HG03565 (cell line): ENCODE results near the gene RAP1GAP.
"Not testable (repeated sequence)": the region's sequence is repeated elsewhere in the genome, so short reads cannot be mapped to it uniquely, and the experiment has no call there.

Experiments used
- ATAC-seq: cut with Tn5 transposase; IDR thresholded peaks from one replicate; pipeline ENCODE4 v1.9.1; 2021; ENCODE audit warnings: mild to moderate bottlenecking, moderate library complexity; ENCODE audit not compliant: unreplicated experiment

Gene RAP1GAP

DNA sequence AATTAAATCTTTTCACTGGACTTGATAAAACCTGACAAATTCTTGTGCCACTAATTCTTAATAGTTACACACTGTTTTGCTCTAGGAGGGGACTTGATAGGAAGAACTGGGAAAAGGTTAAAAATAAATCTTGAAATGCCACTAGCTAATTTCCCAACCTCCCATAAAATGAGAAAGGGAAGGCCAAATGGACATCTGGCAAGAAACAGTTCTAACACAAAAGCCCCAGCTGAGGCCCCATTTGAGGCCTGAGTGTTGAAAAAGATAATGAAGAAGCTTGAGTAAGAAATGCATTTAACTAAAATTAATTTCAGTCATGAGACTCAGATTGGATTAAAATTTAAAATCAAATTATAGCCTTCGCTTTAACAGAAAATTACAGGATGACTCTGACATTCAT is 11.2 kb upstream of the RAP1GAP start:
- ATAC-seq = no peak

GRCh38 chr1:21677168-21677567 is 8.0 kb upstream of the RAP1GAP start:
- no peak for ATAC-seq

- no peak for ATAC-seq
These were observed 5.8 kb upstream of the RAP1GAP start for GRCh38 chr1:21674957-21675356.

GRCh38 chr1:21673853-21674252 is 4.7 kb upstream of the RAP1GAP start:
- ATAC-seq = not testable (repeated sequence)

- ATAC-seq = no peak
These were observed 4.2 kb upstream of the RAP1GAP start for GRCh38 chr1:21673277-21673780.

DNA sequence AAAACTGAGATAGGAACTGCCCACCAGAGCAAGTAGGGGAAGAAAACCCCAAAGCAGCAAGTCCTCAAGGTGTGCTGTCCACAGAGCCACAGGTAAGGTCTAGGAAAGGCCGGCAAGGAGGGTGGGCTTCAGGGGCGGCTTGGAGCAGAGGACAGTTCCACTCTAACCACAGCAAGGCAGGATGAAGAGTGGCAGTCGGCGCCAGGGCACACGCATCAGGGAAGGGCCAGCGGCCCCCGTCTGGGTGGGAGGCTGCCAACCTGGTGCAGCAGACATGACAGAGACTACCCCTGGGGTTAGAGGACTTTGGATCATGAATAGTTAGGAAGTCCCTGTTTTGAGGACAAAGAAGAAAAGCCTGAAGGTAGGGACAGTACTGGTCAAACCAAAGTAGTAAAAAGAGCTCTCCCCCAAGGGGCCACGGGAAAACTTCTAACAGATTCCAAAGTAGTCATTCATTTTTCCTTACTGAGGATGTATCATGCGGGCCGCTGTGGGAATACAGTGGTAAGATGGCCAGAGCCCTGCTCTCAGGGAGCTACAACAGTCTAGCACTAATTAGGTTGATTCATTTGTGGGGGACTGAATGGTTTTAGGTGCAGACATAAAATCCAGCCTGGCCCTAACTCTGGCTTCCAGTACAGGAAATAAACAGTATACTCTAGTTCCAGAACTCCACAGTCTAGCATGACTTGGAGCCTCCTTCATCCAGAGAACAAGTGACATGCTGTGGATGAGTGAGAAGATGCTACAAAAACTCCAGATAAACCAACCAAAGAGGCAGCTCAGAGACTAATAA is 3.5 kb upstream of the RAP1GAP start:
- ATAC-seq = no peak

- ATAC-seq = no peak
These were observed 2.8 kb upstream of the RAP1GAP start for GRCh38 chr1:21671915-21672314.

- no peak for ATAC-seq
These were observed 2.1 kb upstream of the RAP1GAP start for GRCh38 chr1:21670956-21671902.

DNA sequence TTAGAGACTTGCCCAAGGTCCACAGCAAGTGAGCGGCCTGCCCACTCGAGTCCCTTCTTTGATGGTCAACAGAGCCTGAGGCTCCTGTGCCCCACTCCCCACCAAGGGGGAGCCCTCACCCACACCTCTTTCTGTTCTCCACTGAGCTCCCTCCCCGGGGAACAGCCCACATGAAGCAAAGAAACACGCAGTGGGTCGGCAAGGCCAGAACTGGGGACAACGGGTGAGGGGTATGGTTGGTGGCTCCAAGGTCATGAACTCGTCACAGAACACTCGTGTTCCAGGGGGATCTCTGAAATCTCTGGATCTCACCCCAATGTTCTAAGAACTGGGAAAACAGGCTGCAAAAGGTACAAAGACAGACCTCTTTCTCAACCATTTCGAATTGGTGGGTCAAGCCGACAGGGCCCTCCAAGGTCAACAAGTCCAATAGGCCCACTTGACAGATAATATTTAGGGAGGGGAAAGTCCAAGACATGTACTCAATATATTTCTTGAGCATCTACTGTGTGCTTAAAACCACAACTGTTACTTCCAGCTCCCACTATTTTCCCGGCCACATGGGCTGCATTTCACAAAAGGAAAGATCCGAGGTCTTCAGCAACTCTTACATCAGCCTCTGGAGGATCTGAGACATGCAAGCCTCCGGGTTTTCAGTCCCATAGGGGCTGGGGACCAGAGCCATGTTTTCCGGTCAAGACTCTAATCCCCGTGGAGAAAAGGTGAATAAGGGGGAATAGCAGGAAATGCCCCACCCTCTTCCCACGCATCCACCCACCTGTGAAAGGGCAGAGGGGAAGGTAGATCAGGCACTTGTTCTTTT is 1.1 kb upstream of the RAP1GAP start:
- no peak for ATAC-seq

DNA sequence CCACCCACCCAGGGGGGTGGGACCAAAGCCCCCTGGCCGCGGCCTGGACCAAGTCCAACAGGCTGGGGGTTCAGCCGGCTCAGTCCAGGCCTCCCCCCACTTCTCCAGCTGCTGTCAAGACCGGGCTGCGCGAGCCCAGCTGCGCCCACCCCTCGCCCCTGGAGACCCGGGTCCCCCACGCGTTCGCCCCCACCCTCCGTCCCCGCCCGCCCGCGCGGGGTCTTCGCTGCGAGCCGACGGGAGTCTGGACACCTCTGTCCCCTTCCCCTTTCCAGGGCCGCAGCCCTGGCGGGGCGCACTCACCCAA is 253 bp downstream of the RAP1GAP start:
- no peak for ATAC-seq

- no peak for ATAC-seq
These were observed 766 bp downstream of the RAP1GAP start for GRCh38 chr1:21668232-21668950.

DNA sequence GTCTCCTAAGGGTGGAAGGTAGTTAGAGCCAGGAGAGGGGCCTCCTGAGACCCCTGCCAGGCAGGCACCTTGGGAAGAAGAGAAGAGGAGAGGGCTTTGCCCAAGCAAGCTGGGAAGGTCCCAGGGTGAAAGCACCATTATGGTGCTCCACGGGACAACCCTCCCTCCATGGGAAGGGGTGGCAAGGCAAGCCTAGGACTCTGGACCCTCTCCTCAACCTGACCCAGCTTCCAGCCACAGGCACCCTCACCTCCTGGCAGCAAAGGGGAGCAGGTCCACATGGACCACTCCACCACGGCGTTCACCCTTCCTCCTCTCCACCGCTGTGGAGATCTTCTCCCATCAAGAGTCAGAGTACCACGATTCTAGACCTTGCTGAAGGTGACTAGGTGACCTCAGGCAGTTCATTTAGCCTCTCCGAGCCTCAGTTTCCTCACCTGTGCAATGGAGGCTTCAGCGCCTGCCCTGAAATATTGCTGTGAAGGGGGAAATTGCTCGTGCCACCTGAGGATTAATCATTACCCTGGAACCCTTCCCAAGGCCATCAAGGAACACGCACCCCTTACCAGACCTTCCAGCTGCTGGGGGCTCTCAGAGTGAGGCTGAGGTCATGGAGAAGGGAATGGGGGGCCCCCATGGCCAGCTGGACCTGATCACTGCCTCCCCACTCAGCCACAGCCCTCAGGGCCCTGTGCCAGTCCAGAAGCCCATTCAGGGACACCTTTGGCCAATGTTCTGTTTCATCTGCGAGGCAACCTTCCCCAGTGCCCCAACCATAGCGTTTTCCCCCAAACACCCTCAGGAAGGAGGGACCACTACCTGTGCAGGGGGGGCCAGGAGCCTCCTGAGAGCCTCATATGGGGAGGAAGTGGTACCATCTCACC is 1.6 kb downstream of the RAP1GAP start:
- no peak for ATAC-seq

- no peak for ATAC-seq
These were observed 2.4 kb downstream of the RAP1GAP start for GRCh38 chr1:21666576-21667320.

DNA sequence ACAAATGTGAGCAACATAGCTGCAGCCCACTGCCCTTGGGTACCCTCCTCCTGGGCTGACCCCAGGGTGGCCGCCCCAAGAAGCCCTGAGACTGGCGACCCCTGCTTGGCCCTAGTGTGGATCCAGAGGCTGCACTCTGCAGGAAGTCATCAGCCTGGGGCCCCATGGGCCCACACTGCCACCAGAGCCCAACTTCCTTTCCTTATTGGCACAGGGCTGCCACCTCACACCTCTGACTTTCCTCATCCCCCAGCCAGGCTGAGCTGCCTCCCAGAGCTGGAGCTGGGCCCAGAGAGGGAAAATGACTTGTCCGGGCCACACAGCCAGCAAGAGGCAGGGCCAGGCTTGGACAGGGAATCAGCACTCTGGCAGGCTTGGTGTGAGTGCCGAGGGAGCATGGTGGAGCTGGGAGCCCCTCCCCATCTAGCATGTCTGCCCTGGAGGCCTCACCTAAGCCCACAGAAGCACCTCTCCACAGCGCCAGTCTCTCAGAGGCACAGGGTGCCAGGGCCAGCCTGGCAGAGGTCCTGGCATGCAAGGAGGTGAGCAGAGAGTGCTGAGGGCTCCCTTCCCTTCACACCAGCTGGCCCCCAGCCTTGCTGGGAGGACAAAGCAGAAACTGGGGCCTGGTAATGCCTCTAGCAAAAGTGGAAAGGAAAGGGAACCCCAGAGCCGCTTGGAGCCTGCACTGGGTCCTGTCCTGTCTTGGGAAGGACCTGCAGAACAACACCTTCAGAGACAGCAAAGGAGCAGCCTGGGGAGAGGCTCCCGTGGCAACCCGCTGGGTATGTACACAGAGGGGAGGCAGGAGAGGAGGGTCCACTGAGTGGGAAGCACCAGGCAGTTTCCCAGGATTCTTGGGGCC is 3.2 kb downstream of the RAP1GAP start:
- no peak for ATAC-seq

DNA sequence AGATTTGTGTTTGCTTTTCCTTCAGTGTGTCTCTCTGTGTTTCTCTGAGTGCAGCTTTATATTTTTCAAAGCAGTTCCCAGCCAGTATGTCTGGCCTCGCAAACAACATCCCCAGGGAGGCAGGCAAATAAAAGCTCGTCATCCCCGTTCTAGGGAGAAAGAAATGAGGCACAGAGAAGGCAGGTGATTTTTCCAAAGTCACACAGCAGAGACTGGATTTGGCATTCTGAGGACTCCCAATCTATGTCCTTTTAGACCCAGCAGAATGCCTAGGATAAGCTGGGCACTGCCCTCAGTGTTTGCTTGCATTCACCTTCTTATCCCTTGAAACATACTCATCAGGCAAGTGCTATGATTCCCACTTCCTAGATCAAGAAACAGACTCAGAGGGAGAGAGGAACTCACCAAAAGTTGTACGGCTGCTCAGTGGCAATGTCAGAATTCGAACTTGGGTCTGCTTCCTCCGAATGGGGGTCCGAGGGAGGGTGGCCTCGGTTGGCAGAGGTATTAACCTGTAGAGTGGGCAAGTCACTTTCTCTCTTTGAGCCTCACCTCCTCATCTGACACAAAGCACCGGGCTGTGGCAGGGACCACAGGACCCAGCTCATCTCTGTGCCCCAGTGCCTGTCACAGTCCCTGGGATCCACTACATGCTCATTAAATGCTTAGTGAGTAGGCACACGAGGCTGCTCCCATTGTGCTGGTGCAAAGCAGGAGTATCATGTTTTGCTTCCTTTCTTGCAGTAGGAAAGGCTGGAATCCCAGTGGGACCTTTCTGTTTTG is 4.2 kb downstream of the RAP1GAP start:
- ATAC-seq = no peak

- ATAC-seq = no peak
These were observed 5.0 kb downstream of the RAP1GAP start for GRCh38 chr1:21663951-21664805.
